HL-60 (cell line): ENCODE measurements around the gene SRSF1.

Experiments
- DNase-seq, 2 experiments: peaks; one replicate each; pipeline ENCODE4 v3.0.0-alpha.2; 2010 to 2020; ENCODE audit warnings: low read depth in 1 of 2, low spot score in 1 of 2
- H3K27ac ChIP-seq: fragments of 250-450 bp; sonication (Bioruptor Pico); replicated peaks from 2 replicates; pipeline ENCODE4 v1.5.1; 2020; ENCODE audit warnings: mild to moderate bottlenecking, moderate library complexity
- H3K27me3 ChIP-seq: fragments of 250-450 bp; sonication (Bioruptor Pico); 2 replicates; pipeline ENCODE4 v1.5.1; 2021; ENCODE audit warnings: mild to moderate bottlenecking, moderate library complexity; ENCODE audit not compliant: insufficient read depth, poor library complexity, severe bottlenecking
- H3K4me3 ChIP-seq: replicated peaks from 2 replicates; pipeline ENCODE4 v1.5.1; 2011; ENCODE audit warnings: mild to moderate bottlenecking, control low read depth, low read length; ENCODE audit not compliant: insufficient read depth
- CTCF ChIP-seq: IDR thresholded peaks from one replicate; pipeline ENCODE4 v1.5.1; 2011; ENCODE audit warnings: low read length, control low read depth, inconsistent platforms; ENCODE audit not compliant: insufficient read depth
- GABPA ChIP-seq: IDR thresholded peaks from 2 replicates; pipeline ENCODE4 v1.6.1; 2012; ENCODE audit warnings: low read depth
- POLR2AphosphoS5 ChIP-seq: IDR thresholded peaks from 2 replicates; pipeline ENCODE4 v1.6.1; 2012; ENCODE audit warnings: low read depth
- REST ChIP-seq: IDR thresholded peaks from 2 replicates; pipeline ENCODE4 v1.6.1; 2012; ENCODE audit warnings: low read depth; ENCODE audit not compliant: insufficient replicate concordance
- SPI1 ChIP-seq: IDR thresholded peaks from 2 replicates; pipeline ENCODE4 v1.6.1; 2012; ENCODE audit warnings: low read depth, mild to moderate bottlenecking, borderline replicate concordance

The SRSF1 gene

GRCh38 chr17:58040386-58040785 lies 33.3 kb upstream of the SRSF1 start:
- peaks cover 5% of the 10 kb centered on the region for H3K27me3 ChIP-seq
- DNase-seq, result no peak
- H3K4me3 ChIP-seq, result no peak overlapping the region
- no peak overlapping the region for H3K27ac ChIP-seq
- TF ChIP-seq SPI1 (no peak), CTCF (no peak), REST (no peak), POLR2AphosphoS5 (no peak), GABPA (no peak)

GRCh38 chr17:58039975-58040374 lies 32.9 kb upstream of the SRSF1 start:
- no peak for TF ChIP-seq REST
- TF ChIP-seq SPI1, result no peak
- TF ChIP-seq POLR2AphosphoS5, result no peak
- no peak for TF ChIP-seq GABPA
- TF ChIP-seq CTCF, result no peak
- H3K27ac ChIP-seq, result no peak overlapping the region
- no peak overlapping the region for H3K4me3 ChIP-seq
- H3K27me3 ChIP-seq, result peaks cover 5% of the 10 kb centered on the region
- no peak for DNase-seq

- TF ChIP-seq SPI1 (no peak), GABPA (no peak), POLR2AphosphoS5 (no peak), REST (no peak), CTCF (no peak)
- no peak for DNase-seq
- Histone ChIP-seq H3K27ac (no peak overlapping the region), H3K27me3 (no peaks in the 10 kb centered on the region), H3K4me3 (no peak overlapping the region)
Observed at GRCh38 chr17:58032691-58033415, 25.8 kb upstream of the SRSF1 start.
